GM12892 (cell line): ENCODE results near the gene RRH.

Source experiments
- POLR2A ChIP-seq: IDR thresholded peaks from 2 replicates; pipeline ENCODE4 v1.6.1; 2011; ENCODE audit warnings: low read depth, low read length, control low read depth
- POLR2AphosphoS5 ChIP-seq: IDR thresholded peaks from 2 replicates; pipeline ENCODE4 v1.6.1; 2011; ENCODE audit warnings: low read depth, low read length, control low read depth

- TF ChIP-seq POLR2A: no peak
- no peak for TF ChIP-seq POLR2AphosphoS5
These were observed 42.3 kb downstream of the RRH start for GRCh38 chr4:109870061-109870460.
